ENCODE results near the gene HSD17B1. TPM values are rescaled to one million over a fixed set of nuclear protein-coding genes. Genes with fewer than 3 reads are reported as not detected.

The HSD17B1 gene
- total RNA-seq, 1 donor from 2014 or later: 1.2 TPM

DNA sequence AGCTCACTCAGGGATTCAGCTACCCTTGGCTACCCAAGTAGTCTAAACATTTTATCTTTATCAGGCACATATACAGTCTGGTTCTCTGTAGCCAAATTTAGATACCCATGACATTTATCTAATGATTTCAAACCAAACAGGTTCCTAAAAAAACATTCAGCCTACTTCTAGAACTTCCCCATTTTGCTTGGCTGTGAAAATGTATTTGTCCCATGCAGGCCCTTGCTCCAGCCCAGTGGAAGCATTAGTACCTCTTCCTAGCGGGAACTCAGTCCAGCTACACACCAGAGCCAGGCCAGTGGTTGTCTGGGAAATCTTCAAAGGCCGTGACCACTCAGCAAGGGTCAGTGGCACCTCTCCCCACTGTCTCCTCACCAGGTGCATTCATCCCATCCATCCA is 42.9 kb upstream of the HSD17B1 start:
- no peak overlapping the region for H3K27ac Mint-ChIP-seq
- POLR2A ChIA-PET: interaction anchor here (0.6 kb wide), 1 partner anchor 32 kb away, joined by 3 read pairs; no protein-coding TSS in a partner anchor

GRCh38 chr17:42512246-42512645 is 40.5 kb upstream of the HSD17B1 start:
- ChIA-PET POLR2A (no interaction called here), CTCF (no interaction called here)
- Mint-ChIP-seq H3K4me3 (no peak overlapping the region), H3K27me3 (no peaks in the 10 kb centered on the region), H3K4me1 (peaks cover 16% of the 10 kb centered on the region), H3K9me3 (no peaks in the 10 kb centered on the region), H3K36me3 (ENCODE audit: low read depth) (peaks cover 74% of the 10 kb centered on the region), H3K27ac (no peak overlapping the region)
- intact Hi-C loops (cut with micrococcal nuclease): no loop called here
- TF ChIP-seq, protein P1, sequence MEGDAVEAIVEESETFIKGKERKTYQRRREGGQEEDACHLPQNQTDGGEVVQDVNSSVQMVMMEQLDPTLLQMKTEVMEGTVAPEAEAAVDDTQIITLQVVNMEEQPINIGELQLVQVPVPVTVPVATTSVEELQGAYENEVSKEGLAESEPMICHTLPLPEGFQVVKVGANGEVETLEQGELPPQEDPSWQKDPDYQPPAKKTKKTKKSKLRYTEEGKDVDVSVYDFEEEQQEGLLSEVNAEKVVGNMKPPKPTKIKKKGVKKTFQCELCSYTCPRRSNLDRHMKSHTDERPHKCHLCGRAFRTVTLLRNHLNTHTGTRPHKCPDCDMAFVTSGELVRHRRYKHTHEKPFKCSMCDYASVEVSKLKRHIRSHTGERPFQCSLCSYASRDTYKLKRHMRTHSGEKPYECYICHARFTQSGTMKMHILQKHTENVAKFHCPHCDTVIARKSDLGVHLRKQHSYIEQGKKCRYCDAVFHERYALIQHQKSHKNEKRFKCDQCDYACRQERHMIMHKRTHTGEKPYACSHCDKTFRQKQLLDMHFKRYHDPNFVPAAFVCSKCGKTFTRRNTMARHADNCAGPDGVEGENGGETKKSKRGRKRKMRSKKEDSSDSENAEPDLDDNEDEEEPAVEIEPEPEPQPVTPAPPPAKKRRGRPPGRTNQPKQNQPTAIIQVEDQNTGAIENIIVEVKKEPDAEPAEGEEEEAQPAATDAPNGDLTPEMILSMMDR (IDR thresholded peaks at IDR 0.05): no peak
- no peak for ATAC-seq (ENCODE audit: low read depth)
- no peak for DNase-seq

More for the DNA sequence above, 42.9 kb upstream of the HSD17B1 start:
- H3K27me3 Mint-ChIP-seq: no peaks in the 10 kb centered on the region
- DNase-seq (no peak), ATAC-seq (ENCODE audit: low read depth) (no peak)
- H3K4me1 Mint-ChIP-seq: peaks cover 15% of the 10 kb centered on the region
- TF ChIP-seq, protein P1 (IDR thresholded peaks at IDR 0.05): no peak
- H3K36me3 Mint-ChIP-seq (ENCODE audit: low read depth): peaks cover 77% of the 10 kb centered on the region
- H3K9me3 Mint-ChIP-seq: no peaks in the 10 kb centered on the region
- intact Hi-C loops (cut with micrococcal nuclease): no loop called here
- no peak overlapping the region for H3K4me3 Mint-ChIP-seq
- CTCF ChIA-PET: interaction anchor here (1.2 kb wide), 1 partner anchor 254 kb away, joined by 3 read pairs; no protein-coding TSS in a partner anchor

GRCh38 chr17:42512733-42513251 is 39.9 kb upstream of the HSD17B1 start:
- H3K4me3 Mint-ChIP-seq: no peak overlapping the region
- POLR2A ChIA-PET: no interaction called here
- peaks cover 20% of the 10 kb centered on the region for H3K4me1 Mint-ChIP-seq
- TF ChIP-seq, protein P1 (IDR thresholded peaks at IDR 0.05): no peak
- CTCF ChIA-PET: no interaction called here
- no peaks in the 10 kb centered on the region for H3K27me3 Mint-ChIP-seq
- peaks cover 71% of the 10 kb centered on the region for H3K36me3 Mint-ChIP-seq (ENCODE audit: low read depth)
- intact Hi-C loops (cut with micrococcal nuclease): no loop called here
- DNase-seq (no peak), ATAC-seq (ENCODE audit: low read depth) (no peak)
- H3K27ac Mint-ChIP-seq: no peak overlapping the region
- H3K9me3 Mint-ChIP-seq: no peaks in the 10 kb centered on the region

GRCh38 chr17:42513686-42514085 is 39.0 kb upstream of the HSD17B1 start:
- TF ChIP-seq, protein P1 (IDR thresholded peaks at IDR 0.05): no peak
- Mint-ChIP-seq H3K9me3 (no peaks in the 10 kb centered on the region), H3K27ac (no peak overlapping the region), H3K36me3 (ENCODE audit: low read depth) (peaks cover 64% of the 10 kb centered on the region), H3K4me1 (peaks cover 20% of the 10 kb centered on the region), H3K27me3 (no peaks in the 10 kb centered on the region), H3K4me3 (no peak overlapping the region)
- DNase-seq (no peak), ATAC-seq (ENCODE audit: low read depth) (no peak)
- intact Hi-C loops (cut with micrococcal nuclease): no loop called here
- CTCF ChIA-PET: interaction anchor here (6.7 kb wide), 1 partner anchor 84 kb away, joined by 49 read pairs; no protein-coding TSS in a partner anchor
- POLR2A ChIA-PET: no interaction called here

GRCh38 chr17:42514279-42514678 is 38.4 kb upstream of the HSD17B1 start:
- Mint-ChIP-seq H3K36me3 (ENCODE audit: low read depth) (peaks cover 60% of the 10 kb centered on the region), H3K9me3 (no peaks in the 10 kb centered on the region), H3K27ac (no peak overlapping the region), H3K4me1 (peaks cover 15% of the 10 kb centered on the region), H3K4me3 (no peak overlapping the region), H3K27me3 (no peaks in the 10 kb centered on the region)
- ChIA-PET CTCF (interaction anchor here (6.7 kb wide), 1 partner anchor 85 kb away, joined by 49 read pairs; no protein-coding TSS in a partner anchor), POLR2A (no interaction called here)
- no peak for ATAC-seq (ENCODE audit: low read depth)
- no peak for DNase-seq
- intact Hi-C loops (cut with micrococcal nuclease): no loop called here
- TF ChIP-seq, protein P1 (IDR thresholded peaks at IDR 0.05): no peak
